CD14-positive monocyte (primary cell): Measurements from ENCODE around the gene KLHL10. TPM values are rescaled to one million over a fixed set of nuclear protein-coding genes. Genes with fewer than 3 reads are reported as not detected.

Experiments
- DNase-seq, 3 donors: peaks; one replicate each; pipeline ENCODE4 v3.0.0-alpha.2; 2011 to 2022
- H2AFZ ChIP-seq: 2 replicates; pipeline ENCODE4 v1.6.0; 2012; ENCODE audit warnings: mild to moderate bottlenecking, low read depth, low read length, inconsistent platforms; ENCODE audit not compliant: insufficient read depth, poor library complexity, severe bottlenecking
- H3K27ac ChIP-seq, 2 donors: 1 replicate in 1 of 2; 2 replicates in 1 of 2; pipeline ENCODE4 v1.5.1; 2012 to 2013; ENCODE audit warnings: low read length in 2 of 2, control low read depth in 1 of 2, inconsistent platforms in 1 of 2, low read depth in 1 of 2, mild to moderate bottlenecking in 1 of 2
- H3K27me3 ChIP-seq, 2 donors: one replicate each; pipeline versions ENCODE4 v1.6.0 to v1.6.1; 2011 to 2013; ENCODE audit warnings: low read length in 2 of 2; ENCODE audit not compliant: control insufficient read depth in 2 of 2, insufficient read depth in 2 of 2
- H3K36me3 ChIP-seq, 2 donors: replicated peaks in 1 of 2; 1 replicate in 1 of 2; 2 replicates in 1 of 2; pipeline versions ENCODE4 v1.5.1 to v1.6.1; 2012 to 2013; ENCODE audit warnings: low read length in 2 of 2, control low read depth in 1 of 2, inconsistent platforms in 1 of 2, mild to moderate bottlenecking in 1 of 2; ENCODE audit not compliant: insufficient read depth in 2 of 2, control insufficient read depth in 1 of 2
- H3K4me1 ChIP-seq, 2 donors: 1 replicate in 1 of 2; 2 replicates in 1 of 2; pipeline versions ENCODE4 v1.5.1 to v1.6.1; 2012 to 2013; ENCODE audit warnings: low read length in 2 of 2, control low read depth in 1 of 2, inconsistent platforms in 1 of 2, mild to moderate bottlenecking in 1 of 2, moderate library complexity in 1 of 2; ENCODE audit not compliant: insufficient read depth in 2 of 2, control insufficient read depth in 1 of 2
- H3K4me2 ChIP-seq: replicated peaks from 2 replicates; pipeline ENCODE3; 2012; ENCODE audit warnings: low read length, moderate library complexity, mild to moderate bottlenecking; ENCODE audit not compliant: poor library complexity, severe bottlenecking; ENCODE audit errors: extremely low read depth
- H3K4me3 ChIP-seq, 3 experiments: fragments of 200-600 bp in 1 of 3; sonication (generic) in 1 of 3; replicated peaks in 1 of 3; 1 replicate in 2 of 3; 2 replicates in 1 of 3; pipeline ENCODE4 v1.5.1; 2011 to 2013; ENCODE audit warnings: low read length in 3 of 3, mild to moderate bottlenecking in 3 of 3, control low read depth in 2 of 3, low read depth in 2 of 3, inconsistent platforms in 1 of 3, moderate library complexity in 1 of 3
- H3K79me2 ChIP-seq: 2 replicates; pipeline ENCODE4 v1.6.0; 2012; ENCODE audit warnings: mild to moderate bottlenecking, control low read depth, inconsistent platforms, low read length, moderate library complexity; ENCODE audit not compliant: insufficient read depth
- H3K9ac ChIP-seq: 2 replicates; pipeline ENCODE4 v1.6.0; 2017; ENCODE audit warnings: low read length, mild to moderate bottlenecking; ENCODE audit not compliant: insufficient read depth, poor library complexity, severe bottlenecking
- H3K9me3 ChIP-seq, 2 donors: replicated peaks in 1 of 2; 1 replicate in 1 of 2; 2 replicates in 1 of 2; pipeline versions ENCODE4 v1.5.1 to v1.6.1; 2012 to 2013; ENCODE audit warnings: low read length in 2 of 2, control low read depth in 1 of 2; ENCODE audit not compliant: control insufficient read depth in 1 of 2, insufficient read depth in 1 of 2
- H4K20me1 ChIP-seq: 2 replicates; pipeline ENCODE4 v1.6.0; 2012; ENCODE audit warnings: mild to moderate bottlenecking, low read length, control low read depth, moderate library complexity; ENCODE audit not compliant: insufficient read depth
- H3K27ac Mint-ChIP-seq, 7 donors: one replicate each; pipeline ENCODE4 v1.8.0; 2020; ENCODE audit warnings: mild to moderate bottlenecking in 7 of 7, mixed read lengths in 7 of 7, moderate library complexity in 6 of 7, inconsistent platforms in 2 of 7
- H3K27me3 Mint-ChIP-seq, 3 donors: one replicate each; pipeline ENCODE4 v1.8.0; 2021 to 2022; ENCODE audit warnings: low read depth in 3 of 3, mild to moderate bottlenecking in 3 of 3, mixed read lengths in 3 of 3, moderate library complexity in 3 of 3, inconsistent platforms in 1 of 3
- H3K36me3 Mint-ChIP-seq, 2 donors: one replicate each; pipeline ENCODE4 v1.8.0; 2020; ENCODE audit warnings: mixed read lengths in 2 of 2, inconsistent platforms in 1 of 2, mild to moderate bottlenecking in 1 of 2
- H3K4me1 Mint-ChIP-seq: one replicate; pipeline ENCODE4 v1.8.0; 2020; ENCODE audit warnings: mild to moderate bottlenecking, mixed read lengths
- H3K4me3 Mint-ChIP-seq, 2 donors: one replicate each; pipeline ENCODE4 v1.8.0; 2020; ENCODE audit warnings: mild to moderate bottlenecking in 2 of 2, mixed read lengths in 2 of 2, moderate library complexity in 1 of 2
- H3K9me3 Mint-ChIP-seq, 7 donors: one replicate each; pipeline ENCODE4 v1.8.0; 2020 to 2022; ENCODE audit warnings: mixed read lengths in 7 of 7, mild to moderate bottlenecking in 6 of 7, moderate library complexity in 6 of 7, inconsistent platforms in 2 of 7
- CTCF ChIP-seq: fragments of 200-600 bp; IDR thresholded peaks from one replicate; pipeline ENCODE4 v1.8.0; 2022; ENCODE audit warnings: antibody characterized with exemption, mild to moderate bottlenecking
- WGBS: methylation state at CpG from one replicate; pipeline ENCODE4 v1.1.5; 2013; ENCODE audit warnings: missing lambda C conversion rate; ENCODE audit not compliant: insufficient coverage; 5-methylcytosine and 5-hydroxymethylcytosine counted together
- intact Hi-C, 2 donors: fragments of 100-400 bp; cut with micrococcal nuclease; formaldehyde crosslinking; loops; one replicate each; pipeline versions ENCODE4 v1.15.0 to v1.15.1; 2023
- polyA plus RNA-seq, 3 donors: library from polyadenylated mRNA; depleted of rRNA in 1 of 3; unstranded in 2 of 3; stranded (reverse) in 1 of 3; fragments of 300-500 nt in 2 of 3; fragments of >200 nt in 1 of 3; fragmentation: Illumina TruSeq in 2 of 3; gene quantifications; 1 replicate in 2 of 3; 2 replicates in 1 of 3; pipeline ENCODE4 v1.2.3, GENCODE V29; 2012 to 2021

Gene KLHL10
- polyA plus RNA-seq, 3 donors: 0.15 TPM; not detected in 2

GRCh38 chr17:41823580-41823979 is 14.0 kb upstream of the KLHL10 start:
- H3K36me3 ChIP-seq: peaks cover 0 to 4% of the 10 kb centered on the region in 2 donors
- no peak overlapping the region for H3K27ac ChIP-seq
- no peak overlapping the region for H3K4me3 ChIP-seq
- H3K9me3 Mint-ChIP-seq: peaks cover 0 to 2% (median 0%) of the 10 kb centered on the region in 7 donors
- no peaks in the 10 kb centered on the region for H3K79me2 ChIP-seq
- peaks cover 2% of the 10 kb centered on the region in 2 donors for H3K36me3 Mint-ChIP-seq
- no peaks in the 10 kb centered on the region for H3K27me3 ChIP-seq
- no peaks in the 10 kb centered on the region for H3K4me1 ChIP-seq
- no peak overlapping the region for H3K4me3 Mint-ChIP-seq
- WGBS: 98% methylated on average over 5 of the region's 7 CpGs
- H3K27me3 Mint-ChIP-seq: peaks cover 0 to 6% (median 1%) of the 10 kb centered on the region in 3 donors
- H3K4me2 ChIP-seq: no peak overlapping the region
- no peak for TF ChIP-seq CTCF
- H3K4me1 Mint-ChIP-seq: no peaks in the 10 kb centered on the region
- no peaks in the 10 kb centered on the region for H4K20me1 ChIP-seq
- no peak for DNase-seq
- H2AFZ ChIP-seq: no peak overlapping the region
- H3K27ac Mint-ChIP-seq: no peak overlapping the region
- no peaks in the 10 kb centered on the region for H3K9me3 ChIP-seq
- intact Hi-C loops: no loop called here
- no peak overlapping the region for H3K9ac ChIP-seq

- Histone ChIP-seq H3K27me3 (no peaks in the 10 kb centered on the region), H3K9me3 (no peaks in the 10 kb centered on the region), H4K20me1 (no peaks in the 10 kb centered on the region), H3K36me3 (peaks cover 0 to 4% of the 10 kb centered on the region in 2 donors), H2AFZ (no peak overlapping the region), H3K9ac (no peak overlapping the region), H3K79me2 (no peaks in the 10 kb centered on the region), H3K4me1 (no peaks in the 10 kb centered on the region), H3K4me3 (no peak overlapping the region), H3K4me2 (no peak overlapping the region), H3K27ac (no peak overlapping the region)
- 93% methylated on average over 3 of the region's 7 CpGs for WGBS
- Mint-ChIP-seq H3K27ac (no peak overlapping the region), H3K9me3 (peaks cover 0 to 2% (median 0%) of the 10 kb centered on the region in 7 donors), H3K27me3 (peaks cover 0 to 6% (median 1%) of the 10 kb centered on the region in 3 donors), H3K4me3 (no peak overlapping the region), H3K4me1 (no peaks in the 10 kb centered on the region), H3K36me3 (peaks cover 2 to 4% of the 10 kb centered on the region in 2 donors)
- DNase-seq: no peak
- no peak for TF ChIP-seq CTCF
- intact Hi-C loops: no loop called here
These were observed 13.5 kb upstream of the KLHL10 start for GRCh38 chr17:41824086-41824485.
